HEK293 (cell line): Measurements from ENCODE around the gene ELOVL5.

Experiments used
- CTCF ChIA-PET: fragments of 350-600 bp; formaldehyde crosslinking; extraction: SDS; loops from one replicate; lab custom pipeline; 2021; ENCODE audit warnings: antibody characterized with exemption; lab: Yijun Ruan, JAX
- POLR2A ChIA-PET: fragments of 300-600 bp; formaldehyde crosslinking; extraction: SDS; loops from one replicate; lab custom pipeline; 2020; ENCODE audit warnings: antibody characterized with exemption, inconsistent platforms; lab: Yijun Ruan, JAX
- H3K27ac ChIP-seq: fragments of 200-500 bp; sonication (Bioruptor generic); 2 replicates; pipeline ENCODE4 v1.5.1; 2014; ENCODE audit warnings: low read depth, low read length, control low read depth, inconsistent platforms; ENCODE audit errors: extremely low read depth
- H3K36me3 ChIP-seq, 2 experiments: fragments of 200-500 bp in 1 of 2; sonication (Bioruptor generic) in 1 of 2; 1 replicate in 1 of 2; 2 replicates in 1 of 2; pipeline ENCODE4 v1.5.1; 2014 to 2017; ENCODE audit warnings: inconsistent platforms in 2 of 2, low read length in 2 of 2; ENCODE audit not compliant: control insufficient read depth in 2 of 2, insufficient read depth in 1 of 2
- H3K4me1 ChIP-seq: fragments of 200-500 bp; sonication (Bioruptor generic); 2 replicates; pipeline ENCODE4 v1.5.1; 2014; ENCODE audit warnings: mild to moderate bottlenecking, low read length, inconsistent platforms; ENCODE audit not compliant: control insufficient read depth, insufficient read depth
- H3K4me3 ChIP-seq: 2 replicates; pipeline ENCODE4 v1.5.1; 2011; ENCODE audit warnings: low read depth, mild to moderate bottlenecking, control low read depth, low read length, moderate library complexity
- H3K9me3 ChIP-seq: fragments of 200-500 bp; sonication (Bioruptor generic); 2 replicates; pipeline ENCODE4 v1.5.1; 2014; ENCODE audit warnings: low read depth, low read length, inconsistent platforms; ENCODE audit not compliant: control insufficient read depth, insufficient read depth
- BCL11A ChIP-seq: fragments of 450-650 bp; formaldehyde crosslinking; IDR thresholded peaks from 2 replicates; pipeline ENCODE4 v1.5.1; 2016; ENCODE audit warnings: low read depth, missing biosample characterization, missing genetic modification characterization
- IKZF3 ChIP-seq: fragments of 450-650 bp; IDR thresholded peaks from 2 replicates; pipeline ENCODE4 v1.5.0; 2018; ENCODE audit warnings: missing biosample characterization, mild to moderate bottlenecking, missing genetic modification characterization, moderate library complexity
- KLF1 ChIP-seq: fragments of 450-650 bp; formaldehyde crosslinking; IDR thresholded peaks from 2 replicates; pipeline ENCODE4 v1.5.1; 2016; ENCODE audit warnings: missing biosample characterization, missing genetic modification characterization
- MYNN ChIP-seq: fragments of 450-650 bp; formaldehyde crosslinking; IDR thresholded peaks from 2 replicates; pipeline ENCODE4 v1.5.1; 2016; ENCODE audit warnings: missing biosample characterization, missing genetic modification characterization, borderline replicate concordance
- PRDM1 ChIP-seq: fragments of 450-650 bp; formaldehyde crosslinking; IDR thresholded peaks from 2 replicates; pipeline ENCODE4; 2016; ENCODE audit warnings: missing biosample characterization, missing genetic modification characterization
- TCF7L2 ChIP-seq: IDR thresholded peaks from 2 replicates; pipeline ENCODE4 v1.6.1; 2011; ENCODE audit warnings: low read depth, mild to moderate bottlenecking, inconsistent platforms, low read length, moderate library complexity, borderline replicate concordance
- ZBTB1 ChIP-seq: fragments of 450-650 bp; formaldehyde crosslinking; IDR thresholded peaks from 2 replicates; pipeline ENCODE4 v1.5.1; 2016; ENCODE audit warnings: missing biosample characterization, missing genetic modification characterization
- ZIC2 ChIP-seq: fragments of 450-650 bp; formaldehyde crosslinking; IDR thresholded peaks from 2 replicates; pipeline ENCODE4 v1.5.1; 2016; ENCODE audit warnings: missing biosample characterization, missing genetic modification characterization
- ZNF10 ChIP-seq: fragments of 450-650 bp; formaldehyde crosslinking; IDR thresholded peaks from 2 replicates; pipeline ENCODE4 v1.5.1; 2017; ENCODE audit warnings: missing biosample characterization, missing genetic modification characterization
- ZNF146 ChIP-seq: fragments of 450-650 bp; formaldehyde crosslinking; IDR thresholded peaks from 2 replicates; pipeline ENCODE4 v1.5.1; 2016; ENCODE audit warnings: missing biosample characterization, missing genetic modification characterization
- ZNF221 ChIP-seq: fragments of 450-650 bp; formaldehyde crosslinking; IDR thresholded peaks from 2 replicates; pipeline ENCODE4 v1.5.1; 2017; ENCODE audit warnings: missing biosample characterization, missing genetic modification characterization, borderline replicate concordance
- ZNF239 ChIP-seq: fragments of 450-650 bp; formaldehyde crosslinking; IDR thresholded peaks from 2 replicates; pipeline ENCODE4 v1.5.1; 2016; ENCODE audit warnings: missing biosample characterization, missing genetic modification characterization
- ZNF366 ChIP-seq: fragments of 450-650 bp; formaldehyde crosslinking; conservative IDR thresholded peaks from 2 replicates; pipeline ENCODE4 v1.5.1; 2016; ENCODE audit warnings: missing biosample characterization, missing genetic modification characterization
- ZNF585B ChIP-seq: fragments of 450-650 bp; formaldehyde crosslinking; IDR thresholded peaks from 2 replicates; pipeline ENCODE4 v1.5.1; 2016; ENCODE audit warnings: missing biosample characterization, missing genetic modification characterization
- ZNF596 ChIP-seq: fragments of 450-650 bp; IDR thresholded peaks from 2 replicates; pipeline ENCODE4 v1.5.0; 2018; ENCODE audit warnings: missing biosample characterization, mild to moderate bottlenecking, missing genetic modification characterization, moderate library complexity
- ZNF660 ChIP-seq: fragments of 450-650 bp; IDR thresholded peaks from 2 replicates; pipeline ENCODE4 v1.5.1; 2018; ENCODE audit warnings: missing biosample characterization, mild to moderate bottlenecking, missing genetic modification characterization
- TF ChIP-seq, protein P1 (sequence below): fragments of 450-650 bp; formaldehyde crosslinking; IDR thresholded peaks from 2 replicates; pipeline ENCODE4 v1.5.1; 2017; ENCODE audit warnings: missing biosample characterization, missing genetic modification characterization
- TF ChIP-seq, protein P2 (sequence below): fragments of 450-650 bp; formaldehyde crosslinking; IDR thresholded peaks from 2 replicates; pipeline ENCODE4 v1.5.1; 2016; ENCODE audit warnings: missing biosample characterization, missing genetic modification characterization

The ELOVL5 gene

GRCh38 chr6:53373638-53374037 lies 24.9 kb upstream of the ELOVL5 start:
- POLR2A ChIA-PET = no interaction called here
- Histone ChIP-seq H3K36me3 (no peaks in the 10 kb centered on the region), H3K4me1 (peaks cover 9% of the 10 kb centered on the region), H3K9me3 (no peaks in the 10 kb centered on the region), H3K4me3 (no peak overlapping the region), H3K27ac (no peak overlapping the region)
- CTCF ChIA-PET = interaction anchor here (0.6 kb wide), 2 partner anchors 201 to 838 kb away, joined by 3 to 4 read pairs; no protein-coding TSS in a partner anchor
- TF ChIP-seq ZNF585B (no peak), ZNF10 (tag by site-specific recombination) (0 out of 2 replicates have a peak, but pooled peaks have one; percentile 40)

DNA sequence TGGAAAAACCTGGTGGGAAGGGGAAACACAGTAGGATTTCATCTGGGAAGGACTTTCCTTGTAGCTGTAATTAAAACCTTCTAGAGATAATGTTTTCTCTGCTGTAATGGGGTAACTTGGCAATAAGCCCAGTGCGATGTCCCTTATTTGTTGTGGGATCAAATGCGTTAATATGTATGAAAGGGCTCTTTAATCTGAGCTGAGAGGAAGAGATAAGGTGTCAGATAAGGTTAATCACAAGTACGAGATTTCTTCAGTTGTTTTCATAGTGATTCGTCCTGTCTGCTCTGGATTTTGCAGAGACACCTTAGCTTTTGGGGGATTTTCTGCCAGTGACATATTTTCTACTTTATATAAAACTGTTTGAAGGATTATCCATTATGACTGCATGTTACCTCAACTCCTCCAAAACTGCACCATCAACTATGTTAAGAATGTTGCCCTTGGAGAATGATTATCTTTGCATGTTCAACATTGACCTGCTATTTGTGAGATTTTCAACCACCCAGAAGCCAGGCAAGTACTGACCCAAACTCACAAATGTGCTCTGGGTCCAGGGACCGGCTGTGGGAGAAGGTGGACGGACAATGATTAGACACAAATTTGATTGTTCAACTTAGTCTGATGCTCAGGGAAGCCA lies 21.2 kb upstream of the ELOVL5 start:
- peak; percentile 58; the same call in 1 of the 2 replicates for TF ChIP-seq TCF7L2
- no peak for TF ChIP-seq MYNN (tag by site-specific recombination)
- TF ChIP-seq, protein P1, sequence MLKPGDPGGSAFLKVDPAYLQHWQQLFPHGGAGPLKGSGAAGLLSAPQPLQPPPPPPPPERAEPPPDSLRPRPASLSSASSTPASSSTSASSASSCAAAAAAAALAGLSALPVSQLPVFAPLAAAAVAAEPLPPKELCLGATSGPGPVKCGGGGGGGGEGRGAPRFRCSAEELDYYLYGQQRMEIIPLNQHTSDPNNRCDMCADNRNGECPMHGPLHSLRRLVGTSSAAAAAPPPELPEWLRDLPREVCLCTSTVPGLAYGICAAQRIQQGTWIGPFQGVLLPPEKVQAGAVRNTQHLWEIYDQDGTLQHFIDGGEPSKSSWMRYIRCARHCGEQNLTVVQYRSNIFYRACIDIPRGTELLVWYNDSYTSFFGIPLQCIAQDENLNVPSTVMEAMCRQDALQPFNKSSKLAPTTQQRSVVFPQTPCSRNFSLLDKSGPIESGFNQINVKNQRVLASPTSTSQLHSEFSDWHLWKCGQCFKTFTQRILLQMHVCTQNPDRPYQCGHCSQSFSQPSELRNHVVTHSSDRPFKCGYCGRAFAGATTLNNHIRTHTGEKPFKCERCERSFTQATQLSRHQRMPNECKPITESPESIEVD (tag by site-specific recombination) = peak; percentile 30; the same call in 1 of the 2 replicates
- Histone ChIP-seq H3K4me3 (no peak overlapping the region), H3K36me3 (no peaks in the 10 kb centered on the region), H3K9me3 (no peaks in the 10 kb centered on the region), H3K4me1 (peaks cover 9% of the 10 kb centered on the region), H3K27ac (no peak overlapping the region)
- ChIA-PET POLR2A (interaction anchor here (1.4 kb wide), 1 partner anchor 10 kb away, joined by 3 read pairs; no protein-coding TSS in a partner anchor), CTCF (interaction anchor here (0.6 to 1.0 kb wide), 2 partner anchors 20 to 38 kb away, joined by 3 to 5 read pairs; no protein-coding TSS in a partner anchor)

DNA sequence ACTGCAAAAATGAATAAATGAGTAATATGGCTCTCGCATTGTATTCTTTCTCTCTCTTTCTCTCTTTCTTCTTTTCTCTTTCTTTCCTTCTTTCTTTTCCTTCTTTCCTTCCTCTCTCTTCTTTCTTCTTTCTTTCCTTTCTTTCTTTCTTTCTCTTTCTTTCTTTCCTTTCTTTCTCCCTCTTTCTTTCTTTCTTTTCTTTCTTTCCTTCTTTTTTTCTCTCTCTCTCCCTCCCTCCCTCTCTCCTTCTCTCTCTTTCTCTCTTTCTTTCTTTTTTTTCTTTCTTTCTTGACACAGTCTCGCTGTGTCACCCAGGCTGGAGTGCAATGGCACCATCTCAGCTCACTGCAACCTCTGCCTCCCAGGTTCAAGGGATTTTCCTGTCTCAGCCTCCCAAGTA lies 20.3 kb upstream of the ELOVL5 start:
- peaks cover 9% of the 10 kb centered on the region for H3K4me1 ChIP-seq
- CTCF ChIA-PET = interaction anchor here (0.6 to 0.7 kb wide), 2 partner anchors 39 to 163 kb away, joined by 3 to 5 read pairs; no protein-coding TSS in a partner anchor
- no peak overlapping the region for H3K4me3 ChIP-seq
- TF ChIP-seq, protein P1 (tag by site-specific recombination) = no peak
- TF ChIP-seq ZBTB1 (tag by site-specific recombination) (no peak), ZNF660 (tag by site-specific recombination) (no peak), ZNF146 (no peak), ZIC2 (no peak), KLF1 (tag by site-specific recombination) (no peak), ZNF239 (tag by site-specific recombination) (no peak), ZNF366 (tag by site-specific recombination) (peak; percentile 95), ZNF221 (tag by site-specific recombination) (no peak), IKZF3 (no peak), ZNF596 (peak; percentile 54; the same call in 1 of the 2 replicates), BCL11A (tag by site-specific recombination) (no peak), PRDM1 (tag by site-specific recombination) (peak; percentile 81)
- TF ChIP-seq, protein P2, sequence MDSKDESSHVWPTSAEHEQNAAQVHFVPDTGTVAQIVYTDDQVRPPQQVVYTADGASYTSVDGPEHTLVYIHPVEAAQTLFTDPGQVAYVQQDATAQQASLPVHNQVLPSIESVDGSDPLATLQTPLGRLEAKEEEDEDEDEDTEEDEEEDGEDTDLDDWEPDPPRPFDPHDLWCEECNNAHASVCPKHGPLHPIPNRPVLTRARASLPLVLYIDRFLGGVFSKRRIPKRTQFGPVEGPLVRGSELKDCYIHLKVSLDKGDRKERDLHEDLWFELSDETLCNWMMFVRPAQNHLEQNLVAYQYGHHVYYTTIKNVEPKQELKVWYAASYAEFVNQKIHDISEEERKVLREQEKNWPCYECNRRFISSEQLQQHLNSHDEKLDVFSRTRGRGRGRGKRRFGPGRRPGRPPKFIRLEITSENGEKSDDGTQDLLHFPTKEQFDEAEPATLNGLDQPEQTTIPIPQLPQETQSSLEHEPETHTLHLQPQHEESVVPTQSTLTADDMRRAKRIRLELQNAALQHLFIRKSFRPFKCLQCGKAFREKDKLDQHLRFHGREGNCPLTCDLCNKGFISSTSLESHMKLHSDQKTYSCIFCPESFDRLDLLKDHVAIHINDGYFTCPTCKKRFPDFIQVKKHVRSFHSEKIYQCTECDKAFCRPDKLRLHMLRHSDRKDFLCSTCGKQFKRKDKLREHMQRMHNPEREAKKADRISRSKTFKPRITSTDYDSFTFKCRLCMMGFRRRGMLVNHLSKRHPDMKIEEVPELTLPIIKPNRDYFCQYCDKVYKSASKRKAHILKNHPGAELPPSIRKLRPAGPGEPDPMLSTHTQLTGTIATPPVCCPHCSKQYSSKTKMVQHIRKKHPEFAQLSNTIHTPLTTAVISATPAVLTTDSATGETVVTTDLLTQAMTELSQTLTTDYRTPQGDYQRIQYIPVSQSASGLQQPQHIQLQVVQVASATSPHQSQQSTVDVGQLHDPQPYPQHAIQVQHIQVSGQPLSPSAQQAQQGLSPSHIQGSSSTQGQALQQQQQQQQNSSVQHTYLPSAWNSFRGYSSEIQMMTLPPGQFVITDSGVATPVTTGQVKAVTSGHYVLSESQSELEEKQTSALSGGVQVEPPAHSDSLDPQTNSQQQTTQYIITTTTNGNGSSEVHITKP (tag by site-specific recombination) = no peak
- H3K9me3 ChIP-seq = no peaks in the 10 kb centered on the region
- no peaks in the 10 kb centered on the region for H3K36me3 ChIP-seq
- H3K27ac ChIP-seq = no peak overlapping the region
- POLR2A ChIA-PET = interaction anchor here (0.5 kb wide), 1 partner anchor 985 kb away, joined by 3 read pairs; no protein-coding TSS in a partner anchor
